A673 (cell line): ENCODE data around the gene SMARCAD1.

Experiments used
- EZH2 ChIP-seq: fragments of 200-600 bp; sonication (generic); IDR thresholded peaks from 2 replicates; pipeline ENCODE4 v1.6.1; 2017; ENCODE audit warnings: borderline replicate concordance, low read depth, mild to moderate bottlenecking, mixed read lengths, antibody characterized with exemption, low read length; ENCODE audit not compliant: poor library complexity, severe bottlenecking
- TF ChIP-seq, protein P1 (sequence below): fragments of 300-800, 200-600 bp; sonication (generic); conservative IDR thresholded peaks from 2 replicates; pipeline ENCODE4 v1.5.1; 2017; ENCODE audit warnings: low read depth, mild to moderate bottlenecking, antibody characterized with exemption, low read length, moderate library complexity, mixed read lengths

DNA sequence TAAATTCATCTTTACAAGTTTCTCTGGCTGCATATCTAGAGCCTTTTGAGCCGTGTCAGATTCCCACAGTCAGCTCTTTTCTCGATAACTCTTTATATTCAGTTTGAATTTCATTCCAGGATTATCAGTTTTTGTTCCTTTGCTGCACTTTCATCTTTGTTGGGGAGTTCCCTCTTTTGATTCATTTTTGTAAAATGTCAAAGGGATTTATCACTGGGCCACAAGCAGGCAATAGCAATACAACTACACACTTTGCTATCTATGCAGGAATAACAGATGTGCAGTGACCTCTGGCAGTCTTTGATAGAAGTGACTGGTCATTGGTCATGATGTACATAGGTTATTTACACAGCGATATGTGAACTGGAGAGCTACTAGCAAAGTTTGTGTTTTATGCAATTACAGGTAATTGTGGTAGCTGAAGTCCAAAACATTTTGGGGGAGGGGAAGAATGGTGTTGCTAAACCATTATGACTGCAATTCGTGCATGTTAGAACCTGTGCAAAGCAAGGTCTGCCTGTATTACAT, 91.1 kb downstream of the SMARCAD1 start:
- TF ChIP-seq, protein P1, sequence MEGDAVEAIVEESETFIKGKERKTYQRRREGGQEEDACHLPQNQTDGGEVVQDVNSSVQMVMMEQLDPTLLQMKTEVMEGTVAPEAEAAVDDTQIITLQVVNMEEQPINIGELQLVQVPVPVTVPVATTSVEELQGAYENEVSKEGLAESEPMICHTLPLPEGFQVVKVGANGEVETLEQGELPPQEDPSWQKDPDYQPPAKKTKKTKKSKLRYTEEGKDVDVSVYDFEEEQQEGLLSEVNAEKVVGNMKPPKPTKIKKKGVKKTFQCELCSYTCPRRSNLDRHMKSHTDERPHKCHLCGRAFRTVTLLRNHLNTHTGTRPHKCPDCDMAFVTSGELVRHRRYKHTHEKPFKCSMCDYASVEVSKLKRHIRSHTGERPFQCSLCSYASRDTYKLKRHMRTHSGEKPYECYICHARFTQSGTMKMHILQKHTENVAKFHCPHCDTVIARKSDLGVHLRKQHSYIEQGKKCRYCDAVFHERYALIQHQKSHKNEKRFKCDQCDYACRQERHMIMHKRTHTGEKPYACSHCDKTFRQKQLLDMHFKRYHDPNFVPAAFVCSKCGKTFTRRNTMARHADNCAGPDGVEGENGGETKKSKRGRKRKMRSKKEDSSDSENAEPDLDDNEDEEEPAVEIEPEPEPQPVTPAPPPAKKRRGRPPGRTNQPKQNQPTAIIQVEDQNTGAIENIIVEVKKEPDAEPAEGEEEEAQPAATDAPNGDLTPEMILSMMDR, result no peak
- no peak for TF ChIP-seq EZH2
